Gastroesophageal sphincter (tissue), 3 donors: ENCODE results near the gene ATXN2.

Experiments used
- POLR2A ChIP-seq, 2 donors: fragments of 450-650 bp; IDR thresholded peaks; one replicate each; pipeline ENCODE4 v1.6.1; 2017; ENCODE audit warnings: antibody characterized with exemption in 2 of 2, mild to moderate bottlenecking in 2 of 2, moderate library complexity in 1 of 2
- TF ChIP-seq, protein P1 (sequence below), 4 experiments: fragments of 200-600 bp in 2 of 4; fragments of 450-650 bp in 2 of 4; sonication (generic) in 1 of 4; IDR thresholded peaks; one replicate each; pipeline ENCODE4 v1.5.1; 2017 to 2019; ENCODE audit warnings: antibody characterized with exemption in 4 of 4, mild to moderate bottlenecking in 2 of 4, moderate library complexity in 2 of 4

DNA sequence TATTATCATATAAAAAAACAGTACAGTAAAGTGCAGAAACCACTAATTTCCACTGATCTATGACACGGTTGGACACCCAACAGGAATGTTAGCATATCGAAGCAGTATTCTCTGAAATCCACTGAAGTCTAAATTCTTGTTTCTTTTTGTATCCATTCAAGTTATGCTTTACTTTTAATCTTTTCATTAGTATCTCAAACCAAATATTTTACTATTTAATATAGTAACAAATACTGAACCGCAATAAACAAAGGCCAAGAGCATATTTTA is 41.1 kb downstream of the ATXN2 start:
- TF ChIP-seq POLR2A (IDR thresholded peaks at IDR 0.05), result no peak
- TF ChIP-seq, protein P1, sequence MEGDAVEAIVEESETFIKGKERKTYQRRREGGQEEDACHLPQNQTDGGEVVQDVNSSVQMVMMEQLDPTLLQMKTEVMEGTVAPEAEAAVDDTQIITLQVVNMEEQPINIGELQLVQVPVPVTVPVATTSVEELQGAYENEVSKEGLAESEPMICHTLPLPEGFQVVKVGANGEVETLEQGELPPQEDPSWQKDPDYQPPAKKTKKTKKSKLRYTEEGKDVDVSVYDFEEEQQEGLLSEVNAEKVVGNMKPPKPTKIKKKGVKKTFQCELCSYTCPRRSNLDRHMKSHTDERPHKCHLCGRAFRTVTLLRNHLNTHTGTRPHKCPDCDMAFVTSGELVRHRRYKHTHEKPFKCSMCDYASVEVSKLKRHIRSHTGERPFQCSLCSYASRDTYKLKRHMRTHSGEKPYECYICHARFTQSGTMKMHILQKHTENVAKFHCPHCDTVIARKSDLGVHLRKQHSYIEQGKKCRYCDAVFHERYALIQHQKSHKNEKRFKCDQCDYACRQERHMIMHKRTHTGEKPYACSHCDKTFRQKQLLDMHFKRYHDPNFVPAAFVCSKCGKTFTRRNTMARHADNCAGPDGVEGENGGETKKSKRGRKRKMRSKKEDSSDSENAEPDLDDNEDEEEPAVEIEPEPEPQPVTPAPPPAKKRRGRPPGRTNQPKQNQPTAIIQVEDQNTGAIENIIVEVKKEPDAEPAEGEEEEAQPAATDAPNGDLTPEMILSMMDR (IDR thresholded peaks at IDR 0.05), result no peak
